KOPT-K1 (cell line): ENCODE data around the gene SLC10A7.

ENCODE experiments used
- H3K27ac ChIP-seq: fragments of 200-600 bp; sonication (generic); 2 replicates; pipeline ENCODE4 v1.5.1; 2016; ENCODE audit warnings: antibody characterized with exemption, mild to moderate bottlenecking, low read depth, low read length; ENCODE audit not compliant: poor library complexity, severe bottlenecking
- H3K36me3 ChIP-seq: fragments of 200-600 bp; sonication (generic); 2 replicates; pipeline ENCODE4 v1.5.1; 2017; ENCODE audit warnings: antibody characterized with exemption, mild to moderate bottlenecking, low read length, moderate library complexity; ENCODE audit not compliant: insufficient read depth
- H3K9me3 ChIP-seq: fragments of 200-600 bp; sonication (generic); 2 replicates; pipeline ENCODE4 v1.5.1; 2017; ENCODE audit warnings: antibody characterized with exemption, low read length, mild to moderate bottlenecking; ENCODE audit not compliant: insufficient read depth, poor library complexity, severe bottlenecking

SLC10A7 gene

DNA sequence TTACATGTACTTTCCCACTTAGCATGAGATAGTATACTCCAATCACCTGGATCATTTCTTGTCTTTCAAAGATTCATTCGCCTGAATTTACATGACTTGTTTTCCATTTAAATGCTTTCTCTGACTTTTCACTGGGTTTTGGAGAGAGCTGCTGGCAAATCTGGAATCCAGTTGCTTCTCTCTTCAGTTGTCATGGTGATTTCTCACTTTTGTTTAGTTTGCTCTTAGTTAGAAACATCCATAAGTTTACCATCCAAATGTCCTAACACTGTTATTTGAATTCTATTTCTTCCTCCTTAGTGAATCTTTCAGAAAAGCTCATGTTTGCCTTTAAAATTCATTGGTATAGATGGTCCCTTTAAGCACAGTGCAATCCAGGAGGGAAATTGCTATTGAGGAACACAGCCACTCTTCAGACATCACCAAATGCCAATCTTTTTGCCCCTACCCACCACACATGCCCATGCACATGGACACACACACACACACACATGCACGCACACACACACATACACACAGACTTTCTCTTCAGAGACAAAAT lies 255.7 kb downstream of the SLC10A7 start:
- Histone ChIP-seq H3K36me3 (no peaks in the 10 kb centered on the region), H3K27ac (no peak overlapping the region), H3K9me3 (no peaks in the 10 kb centered on the region)

- H3K9me3 ChIP-seq, result no peaks in the 10 kb centered on the region
- no peaks in the 10 kb centered on the region for H3K36me3 ChIP-seq
- H3K27ac ChIP-seq, result no peak overlapping the region
Measured at GRCh38 chr4:146263793-146264192, 257.9 kb downstream of the SLC10A7 start.

DNA sequence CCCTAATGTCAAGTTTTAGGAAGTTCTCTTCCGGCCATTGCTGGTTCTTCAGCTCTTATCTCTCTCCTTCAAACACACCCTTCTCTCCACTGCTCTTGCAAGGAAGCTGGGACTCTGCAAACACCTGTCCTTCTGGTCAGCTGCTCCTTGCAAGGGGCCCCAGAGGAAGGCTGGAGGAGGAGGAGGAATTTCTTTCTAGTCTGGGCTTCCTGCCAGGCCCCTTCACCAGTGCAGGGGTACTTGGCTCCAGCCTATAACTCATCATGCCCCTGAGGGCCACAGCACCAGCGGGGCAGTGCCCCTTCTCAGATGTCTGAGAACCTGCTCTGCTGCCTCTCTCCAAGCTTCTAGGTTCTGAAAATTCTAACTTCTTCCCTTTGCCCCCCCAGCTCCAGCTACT lies 260.7 kb downstream of the SLC10A7 start:
- Histone ChIP-seq H3K27ac (no peak overlapping the region), H3K36me3 (no peaks in the 10 kb centered on the region), H3K9me3 (no peaks in the 10 kb centered on the region)

DNA sequence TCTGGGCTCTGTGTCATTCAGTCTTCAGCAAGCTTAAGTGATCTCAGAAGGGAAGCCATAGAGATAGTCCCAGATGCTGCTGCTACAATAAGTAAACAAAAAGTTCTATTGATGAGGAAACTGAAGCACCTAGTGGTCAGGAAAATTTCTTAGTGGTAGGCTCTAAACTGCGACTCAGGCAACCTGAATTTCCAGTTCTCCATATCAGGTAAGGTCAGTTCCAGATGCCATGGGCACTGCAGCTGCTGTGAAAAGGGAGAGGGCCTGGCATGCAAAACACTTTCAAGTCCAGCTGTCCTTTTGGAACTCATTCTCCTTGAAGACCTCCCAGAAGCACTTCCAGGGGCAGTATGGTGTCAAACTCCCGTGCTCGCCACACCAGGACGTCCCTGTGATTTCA lies 261.2 kb downstream of the SLC10A7 start:
- Histone ChIP-seq H3K36me3 (no peaks in the 10 kb centered on the region), H3K27ac (no peak overlapping the region), H3K9me3 (no peaks in the 10 kb centered on the region)

- no peak overlapping the region for H3K27ac ChIP-seq
- H3K9me3 ChIP-seq, result no peaks in the 10 kb centered on the region
- H3K36me3 ChIP-seq, result no peaks in the 10 kb centered on the region
Measured at GRCh38 chr4:146257511-146257910, 264.2 kb downstream of the SLC10A7 start.

GRCh38 chr4:146256328-146256727 lies 265.4 kb downstream of the SLC10A7 start:
- H3K36me3 ChIP-seq, result no peaks in the 10 kb centered on the region
- no peaks in the 10 kb centered on the region for H3K9me3 ChIP-seq
- H3K27ac ChIP-seq, result no peak overlapping the region

- H3K27ac ChIP-seq, result no peak overlapping the region
- H3K9me3 ChIP-seq, result no peaks in the 10 kb centered on the region
Measured at GRCh38 chr4:146255874-146256273, 265.9 kb downstream of the SLC10A7 start.

GRCh38 chr4:146255463-146255862 lies 266.3 kb downstream of the SLC10A7 start:
- no peak overlapping the region for H3K27ac ChIP-seq

More at GRCh38 chr4:146255874-146256273, 265.9 kb downstream of the SLC10A7 start:
- no peaks in the 10 kb centered on the region for H3K36me3 ChIP-seq

DNA sequence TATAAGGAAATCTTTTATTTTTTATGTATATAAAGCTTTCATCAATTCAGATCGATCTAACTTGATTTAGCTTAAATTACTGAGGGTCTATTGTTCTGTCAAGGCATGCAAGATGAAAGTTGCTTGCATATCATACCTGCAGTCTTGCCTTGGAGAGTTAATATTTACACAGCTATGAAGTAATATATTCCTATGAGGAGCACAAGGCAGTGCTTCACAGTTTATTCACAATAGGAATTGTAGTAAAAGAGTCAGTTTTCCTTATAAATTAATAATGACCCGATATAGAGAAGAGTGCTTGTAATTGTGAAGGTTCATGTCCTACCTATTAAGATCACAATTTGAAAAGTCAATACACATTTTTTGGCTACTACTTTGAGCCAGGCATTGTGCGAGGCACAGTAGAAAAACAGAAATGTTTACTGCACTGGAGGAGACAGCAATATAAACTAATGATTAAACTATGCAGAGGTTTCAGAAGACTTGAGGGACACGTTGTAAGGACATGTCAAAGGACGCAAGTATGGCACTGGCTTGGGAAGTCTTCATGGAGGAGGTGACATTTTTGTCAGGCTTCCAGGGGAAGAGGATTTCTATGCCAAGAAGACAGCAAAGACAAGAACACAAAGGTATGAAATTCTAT lies 268.6 kb downstream of the SLC10A7 start:
- no peak overlapping the region for H3K27ac ChIP-seq

More at GRCh38 chr4:146255463-146255862, 266.3 kb downstream of the SLC10A7 start:
- no peaks in the 10 kb centered on the region for H3K9me3 ChIP-seq
- H3K36me3 ChIP-seq, result no peaks in the 10 kb centered on the region

GRCh38 chr4:146247356-146247755 lies 274.4 kb downstream of the SLC10A7 start:
- no peaks in the 10 kb centered on the region for H3K9me3 ChIP-seq
- H3K36me3 ChIP-seq, result no peaks in the 10 kb centered on the region
- no peak overlapping the region for H3K27ac ChIP-seq

More for the DNA sequence above, 268.6 kb downstream of the SLC10A7 start:
- no peaks in the 10 kb centered on the region for H3K9me3 ChIP-seq
- no peaks in the 10 kb centered on the region for H3K36me3 ChIP-seq

GRCh38 chr4:146246381-146246780 lies 275.4 kb downstream of the SLC10A7 start:
- Histone ChIP-seq H3K27ac (no peak overlapping the region), H3K36me3 (no peaks in the 10 kb centered on the region), H3K9me3 (no peaks in the 10 kb centered on the region)

DNA sequence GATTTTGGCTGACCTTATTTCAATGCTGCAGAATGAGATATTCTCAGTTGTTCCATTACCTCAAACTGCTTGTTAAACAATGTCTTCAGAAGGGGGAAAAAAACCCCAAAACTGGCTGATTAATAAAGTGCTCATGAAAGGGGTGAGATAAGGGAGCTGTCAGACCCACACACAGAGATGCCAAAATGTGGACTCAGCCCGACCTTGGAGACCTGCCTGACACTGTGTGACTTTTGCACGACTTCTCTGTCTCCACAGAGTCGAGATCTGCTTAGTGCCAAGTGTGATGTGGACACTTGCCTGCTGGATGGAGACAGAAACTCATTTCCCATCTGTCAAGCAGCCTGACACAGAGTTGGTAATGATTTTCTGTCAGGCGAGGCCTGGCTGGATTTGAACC lies 275.9 kb downstream of the SLC10A7 start:
- Histone ChIP-seq H3K27ac (no peak overlapping the region), H3K36me3 (no peaks in the 10 kb centered on the region)

DNA sequence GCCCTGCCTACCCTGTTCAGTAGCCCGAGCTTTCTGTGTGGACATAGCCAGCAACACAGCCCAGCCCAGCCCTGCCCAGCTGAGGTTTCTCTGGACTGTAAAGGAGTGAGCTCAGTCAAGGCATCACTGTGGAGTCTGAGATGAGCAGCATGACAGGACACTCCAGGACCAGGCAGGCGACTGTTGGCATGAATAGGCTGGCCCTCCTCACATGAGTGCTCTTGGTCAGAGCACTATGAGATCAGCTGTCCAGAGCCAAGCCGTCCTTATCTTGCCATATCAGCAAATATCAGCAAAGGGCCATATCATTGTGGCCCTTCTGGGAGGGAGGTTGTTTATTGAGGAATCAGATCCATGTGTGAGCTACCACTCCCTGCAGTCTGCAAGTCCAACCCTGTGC lies 276.5 kb downstream of the SLC10A7 start:
- Histone ChIP-seq H3K27ac (no peak overlapping the region), H3K9me3 (no peaks in the 10 kb centered on the region), H3K36me3 (no peaks in the 10 kb centered on the region)

More for the DNA sequence above, 275.9 kb downstream of the SLC10A7 start:
- no peaks in the 10 kb centered on the region for H3K9me3 ChIP-seq

DNA sequence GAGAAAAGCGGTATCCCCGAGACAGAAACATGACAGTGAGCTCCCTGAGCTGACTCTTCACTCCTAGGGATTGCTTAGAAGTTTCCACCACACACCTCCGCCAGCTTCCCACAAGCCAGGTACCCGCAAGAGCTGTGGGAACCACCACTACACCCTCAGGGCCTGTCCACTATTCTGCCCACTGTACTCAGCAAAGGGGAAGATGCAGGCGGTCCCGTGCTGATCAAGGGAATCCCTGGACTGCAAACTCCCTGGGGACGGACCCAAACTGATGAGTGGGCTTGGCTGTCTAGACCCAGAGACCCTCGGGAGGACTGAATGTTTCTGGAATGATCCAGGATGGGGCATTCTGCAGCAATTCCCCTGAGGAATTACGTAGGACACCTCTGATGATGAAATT lies 277.2 kb downstream of the SLC10A7 start:
- Histone ChIP-seq H3K9me3 (no peaks in the 10 kb centered on the region), H3K36me3 (no peaks in the 10 kb centered on the region), H3K27ac (no peak overlapping the region)

DNA sequence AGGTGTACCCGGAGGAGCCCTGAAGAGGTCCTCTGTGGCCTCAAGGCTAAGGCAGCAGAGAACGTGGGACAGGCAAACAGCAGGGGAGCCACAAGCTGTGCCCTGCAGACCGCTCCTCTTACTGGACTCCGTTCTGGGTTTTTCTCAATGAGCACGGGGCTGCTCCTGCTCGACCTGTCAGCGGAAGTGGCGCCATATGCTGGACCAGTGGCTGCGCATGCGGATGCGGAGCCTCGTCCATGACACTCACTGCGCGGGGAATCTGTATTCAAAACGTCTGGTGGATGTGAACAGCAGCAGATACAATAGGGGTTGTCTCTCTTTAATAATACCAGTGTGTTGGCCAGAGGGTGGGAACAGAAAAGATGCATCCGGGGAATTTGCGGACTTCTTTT lies 277.9 kb downstream of the SLC10A7 start:
- Histone ChIP-seq H3K9me3 (no peaks in the 10 kb centered on the region), H3K36me3 (no peaks in the 10 kb centered on the region), H3K27ac (no peak overlapping the region)
